ENCODE results near the gene ABCC6.
"Not testable (repeated sequence)": the region's sequence is repeated elsewhere in the genome, so short reads cannot be mapped to it uniquely, and the experiment has no call there.

Gene ABCC6

DNA sequence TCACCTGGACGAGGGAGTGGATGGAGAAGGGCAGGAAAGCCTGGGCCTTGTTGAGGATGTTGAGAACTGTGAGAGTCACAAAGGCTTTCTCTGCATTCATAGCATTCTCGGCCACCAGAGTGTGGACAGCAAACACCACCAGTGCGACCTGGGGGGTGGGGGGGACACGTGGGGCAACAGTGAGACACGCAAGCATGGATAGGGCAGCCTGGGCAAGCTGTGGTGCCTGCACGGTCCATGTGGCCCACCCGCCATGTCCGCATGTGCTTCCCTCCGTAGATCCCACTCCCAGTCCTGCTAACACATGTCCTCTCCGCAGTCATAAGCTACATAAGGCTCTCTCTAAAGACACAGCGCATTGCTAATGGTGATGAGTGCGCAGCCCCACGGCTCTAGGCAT lies 34.5 kb downstream of the ABCC6 start:
- Histone ChIP-seq H3K4me1 (ENCODE audit: control insufficient read depth, insufficient read depth, low read length) (no peaks in the 10 kb centered on the region), H3K4me3 (ENCODE audit: low read depth, low read length) (no peak overlapping the region), H3K27me3 (ENCODE audit: control insufficient read depth, insufficient read depth, low read length) (no peaks in the 10 kb centered on the region), H3K9ac (ENCODE audit: low read depth, low read length) (no peak overlapping the region), H3K27ac (ENCODE audit: low read depth, low read length) (no peak overlapping the region), H3K36me3 (ENCODE audit: control insufficient read depth, insufficient read depth, low read length) (no peaks in the 10 kb centered on the region), H3K9me3 (ENCODE audit: control insufficient read depth, insufficient read depth, low read length) (no peaks in the 10 kb centered on the region)

DNA sequence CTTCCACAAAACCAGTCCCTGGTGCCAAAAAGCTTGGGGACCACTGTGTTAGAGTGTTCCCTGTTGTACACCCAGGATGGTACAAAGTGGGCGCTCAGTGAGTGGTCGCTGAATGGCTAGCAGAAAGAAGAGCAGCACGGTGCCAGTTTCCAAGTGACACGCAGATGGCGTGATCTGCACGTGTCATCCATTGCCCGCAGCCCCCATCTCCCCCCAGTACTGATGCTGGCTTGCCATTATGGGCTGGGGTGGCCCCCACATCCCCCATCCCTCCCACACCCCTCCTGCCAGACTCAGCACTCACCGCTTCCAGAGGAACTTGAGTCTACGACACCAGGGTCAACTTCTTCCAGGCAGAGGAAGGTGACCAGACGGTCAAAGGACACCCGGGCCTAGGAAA lies 36.5 kb downstream of the ABCC6 start:
- no peak overlapping the region for H3K9ac ChIP-seq (ENCODE audit: low read depth, low read length)
- no peaks in the 10 kb centered on the region for H3K9me3 ChIP-seq (ENCODE audit: control insufficient read depth, insufficient read depth, low read length)
- H3K36me3 ChIP-seq (ENCODE audit: control insufficient read depth, insufficient read depth, low read length): no peaks in the 10 kb centered on the region

DNA sequence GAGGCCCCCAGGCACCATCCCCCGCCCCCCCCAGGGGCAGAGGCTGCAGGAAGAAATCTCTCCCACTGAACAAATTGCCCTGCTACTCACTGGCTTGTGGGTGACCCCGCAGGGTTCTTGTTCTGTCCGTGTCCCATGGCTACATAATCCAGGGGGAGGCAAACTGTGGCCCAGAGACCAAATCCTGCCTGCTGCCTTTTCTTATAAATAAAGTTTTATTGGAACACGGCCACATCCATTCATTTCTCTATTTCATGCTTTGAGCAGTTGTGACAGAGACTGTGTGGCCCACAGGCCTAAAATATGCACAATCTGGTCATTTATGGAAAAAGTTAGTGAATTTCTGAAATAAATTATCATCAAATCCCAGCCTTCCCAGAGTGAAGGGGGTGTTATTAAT lies 38.2 kb downstream of the ABCC6 start:
- no peaks in the 10 kb centered on the region for H3K4me1 ChIP-seq (ENCODE audit: control insufficient read depth, insufficient read depth, low read length)
- no peaks in the 10 kb centered on the region for H3K27me3 ChIP-seq (ENCODE audit: control insufficient read depth, insufficient read depth, low read length)
- H3K4me3 ChIP-seq (ENCODE audit: low read depth, low read length): no peak overlapping the region
- H3K9me3 ChIP-seq (ENCODE audit: control insufficient read depth, insufficient read depth, low read length): no peaks in the 10 kb centered on the region
- no peaks in the 10 kb centered on the region for H3K36me3 ChIP-seq (ENCODE audit: control insufficient read depth, insufficient read depth, low read length)
- no peak overlapping the region for H3K9ac ChIP-seq (ENCODE audit: low read depth, low read length)
- no peak overlapping the region for H3K27ac ChIP-seq (ENCODE audit: low read depth, low read length)

More for the DNA sequence above, 36.5 kb downstream of the ABCC6 start:
- H3K4me3 ChIP-seq (ENCODE audit: low read depth, low read length): no peak overlapping the region
- no peaks in the 10 kb centered on the region for H3K4me1 ChIP-seq (ENCODE audit: control insufficient read depth, insufficient read depth, low read length)
- no peak overlapping the region for H3K27ac ChIP-seq (ENCODE audit: low read depth, low read length)
- H3K27me3 ChIP-seq (ENCODE audit: control insufficient read depth, insufficient read depth, low read length): no peaks in the 10 kb centered on the region

DNA sequence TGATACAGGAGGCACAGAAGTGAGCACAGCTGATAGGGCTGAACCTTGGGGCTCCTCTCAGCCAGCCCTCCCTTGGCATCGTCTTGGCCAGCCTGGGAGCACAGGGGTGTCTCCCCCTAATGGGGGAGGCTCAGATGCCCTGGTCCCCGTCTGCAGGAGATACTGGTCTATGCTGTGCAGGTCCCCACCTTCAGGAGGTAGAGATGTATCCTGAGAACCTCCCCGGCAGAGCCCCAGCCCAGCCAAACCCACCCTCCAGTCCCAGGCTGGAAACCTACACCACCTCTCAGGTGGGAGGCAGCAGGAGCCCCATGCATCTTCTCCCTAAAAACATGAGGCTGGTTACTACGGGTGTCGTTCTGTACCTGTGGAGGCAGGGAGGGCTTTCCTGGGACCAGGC lies 38.7 kb downstream of the ABCC6 start:
- no peak overlapping the region for H3K27ac ChIP-seq (ENCODE audit: low read depth, low read length)
- no peaks in the 10 kb centered on the region for H3K36me3 ChIP-seq (ENCODE audit: control insufficient read depth, insufficient read depth, low read length)
- no peak overlapping the region for H3K9ac ChIP-seq (ENCODE audit: low read depth, low read length)
- H3K9me3 ChIP-seq (ENCODE audit: control insufficient read depth, insufficient read depth, low read length): no peaks in the 10 kb centered on the region
- no peak overlapping the region for H3K4me3 ChIP-seq (ENCODE audit: low read depth, low read length)
- no peaks in the 10 kb centered on the region for H3K27me3 ChIP-seq (ENCODE audit: control insufficient read depth, insufficient read depth, low read length)
- no peaks in the 10 kb centered on the region for H3K4me1 ChIP-seq (ENCODE audit: control insufficient read depth, insufficient read depth, low read length)

DNA sequence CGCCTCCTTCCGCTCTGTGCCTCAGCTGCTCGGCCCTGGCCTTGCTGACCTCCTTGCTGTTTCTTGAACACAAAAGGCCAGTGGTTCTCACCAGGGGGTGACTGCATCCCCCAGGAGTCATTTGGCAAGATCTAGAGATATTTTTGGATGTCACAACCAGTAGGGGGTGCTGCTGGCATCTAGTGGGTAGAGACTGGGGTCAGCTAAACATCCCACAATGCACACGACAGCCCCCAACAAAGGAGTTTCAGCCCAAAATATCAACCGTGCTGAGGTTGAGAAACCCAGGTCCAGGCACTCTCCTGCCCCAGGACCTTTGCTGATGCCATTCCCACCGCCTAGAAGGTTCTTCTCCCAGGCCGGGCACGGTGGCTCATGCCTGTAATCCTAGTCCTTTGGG lies 39.7 kb downstream of the ABCC6 start:
- Histone ChIP-seq H3K4me3 (ENCODE audit: low read depth, low read length) (no peak overlapping the region), H3K4me1 (ENCODE audit: control insufficient read depth, insufficient read depth, low read length) (no peaks in the 10 kb centered on the region), H3K36me3 (ENCODE audit: control insufficient read depth, insufficient read depth, low read length) (no peaks in the 10 kb centered on the region), H3K9ac (ENCODE audit: low read depth, low read length) (no peak overlapping the region), H3K9me3 (ENCODE audit: control insufficient read depth, insufficient read depth, low read length) (no peaks in the 10 kb centered on the region), H3K27ac (ENCODE audit: low read depth, low read length) (no peak overlapping the region), H3K27me3 (ENCODE audit: control insufficient read depth, insufficient read depth, low read length) (no peaks in the 10 kb centered on the region)

DNA sequence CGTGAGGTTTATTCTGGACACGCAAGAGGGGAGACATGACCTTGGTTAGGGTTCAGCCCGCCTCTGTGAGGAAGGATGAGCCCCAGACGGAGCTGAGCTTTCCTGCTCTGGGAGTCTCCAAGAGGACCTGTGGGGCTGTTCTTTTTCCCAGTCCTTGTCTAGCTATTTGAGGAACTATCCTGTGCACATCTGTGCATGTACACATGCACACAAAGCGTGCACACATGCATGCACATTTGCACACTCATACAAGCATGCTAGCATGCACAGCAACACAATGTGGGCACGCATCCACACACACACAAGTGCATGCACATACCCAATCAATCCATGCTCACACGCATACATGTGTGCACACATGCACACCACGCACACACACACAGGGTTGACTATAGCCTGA lies 40.4 kb downstream of the ABCC6 start:
- Histone ChIP-seq H3K9me3 (ENCODE audit: control insufficient read depth, insufficient read depth, low read length) (no peaks in the 10 kb centered on the region), H3K4me3 (ENCODE audit: low read depth, low read length) (no peak overlapping the region), H3K9ac (ENCODE audit: low read depth, low read length) (no peak overlapping the region), H3K27me3 (ENCODE audit: control insufficient read depth, insufficient read depth, low read length) (no peaks in the 10 kb centered on the region), H3K27ac (ENCODE audit: low read depth, low read length) (no peak overlapping the region), H3K36me3 (ENCODE audit: control insufficient read depth, insufficient read depth, low read length) (no peaks in the 10 kb centered on the region), H3K4me1 (ENCODE audit: control insufficient read depth, insufficient read depth, low read length) (no peaks in the 10 kb centered on the region)

DNA sequence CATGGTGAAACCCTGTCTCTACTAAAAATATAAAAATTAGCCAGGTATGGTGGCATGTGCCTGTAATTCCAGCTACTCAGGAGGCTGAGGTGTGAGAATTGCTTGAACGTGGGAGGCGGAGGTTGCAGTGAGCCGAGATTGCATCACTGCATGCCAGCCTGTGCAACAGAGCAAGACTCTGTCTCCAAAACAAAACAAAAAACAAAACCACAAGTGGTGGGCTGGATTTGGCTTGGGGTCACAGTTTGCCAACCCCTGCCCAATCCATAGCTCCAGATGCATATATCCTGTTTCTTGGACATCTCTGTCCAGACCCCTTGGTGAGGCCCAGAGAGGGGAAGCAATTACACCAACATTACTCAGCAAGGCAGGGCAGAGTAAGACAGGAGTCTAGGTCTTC lies 41.5 kb downstream of the ABCC6 start:
- H3K4me1 ChIP-seq (ENCODE audit: control insufficient read depth, insufficient read depth, low read length); H3K36me3 ChIP-seq (ENCODE audit: control insufficient read depth, insufficient read depth, low read length); H3K9ac ChIP-seq (ENCODE audit: low read depth, low read length); H3K27ac ChIP-seq (ENCODE audit: low read depth, low read length); H3K9me3 ChIP-seq (ENCODE audit: control insufficient read depth, insufficient read depth, low read length); H3K4me3 ChIP-seq (ENCODE audit: low read depth, low read length); H3K27me3 ChIP-seq (ENCODE audit: control insufficient read depth, insufficient read depth, low read length): not testable (repeated sequence)

DNA sequence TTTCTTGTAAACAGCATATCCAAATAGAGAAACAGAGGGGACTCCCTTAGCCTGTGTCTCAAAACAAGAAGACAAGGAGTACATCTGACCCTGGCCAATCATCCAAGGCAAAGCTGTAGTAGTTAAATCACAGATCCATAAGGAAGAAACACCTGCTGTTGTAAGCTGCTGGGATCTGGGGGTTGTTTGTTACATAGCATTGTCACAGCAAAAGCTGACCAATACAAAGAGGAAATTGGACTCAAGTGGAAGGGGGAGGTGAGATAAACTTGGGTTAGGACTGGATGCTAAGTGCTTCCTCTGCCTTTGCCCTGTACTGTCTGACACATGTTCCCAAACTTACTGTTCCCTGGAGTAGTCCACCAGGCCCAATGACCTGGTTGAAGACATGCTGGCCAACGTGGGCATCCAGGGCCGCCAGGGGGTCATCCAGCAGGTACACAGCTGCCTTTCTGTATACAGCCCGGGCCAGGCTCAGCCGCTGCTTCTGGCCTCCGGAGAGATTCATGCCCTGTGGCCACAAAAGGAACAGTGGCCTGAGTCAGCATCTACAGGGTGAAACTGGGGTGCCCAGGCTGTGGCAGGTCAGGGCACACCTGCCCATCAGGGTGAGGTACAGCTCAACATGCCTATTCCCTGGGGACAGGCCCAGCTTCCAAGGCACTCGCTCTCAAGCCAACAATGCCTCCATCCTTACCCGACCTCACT lies 44.7 kb downstream of the ABCC6 start:
- H3K9me3 ChIP-seq (ENCODE audit: control insufficient read depth, insufficient read depth, low read length): no peaks in the 10 kb centered on the region
- H3K4me3 ChIP-seq (ENCODE audit: low read depth, low read length): no peak overlapping the region
- H3K27me3 ChIP-seq (ENCODE audit: control insufficient read depth, insufficient read depth, low read length): no peaks in the 10 kb centered on the region

DNA sequence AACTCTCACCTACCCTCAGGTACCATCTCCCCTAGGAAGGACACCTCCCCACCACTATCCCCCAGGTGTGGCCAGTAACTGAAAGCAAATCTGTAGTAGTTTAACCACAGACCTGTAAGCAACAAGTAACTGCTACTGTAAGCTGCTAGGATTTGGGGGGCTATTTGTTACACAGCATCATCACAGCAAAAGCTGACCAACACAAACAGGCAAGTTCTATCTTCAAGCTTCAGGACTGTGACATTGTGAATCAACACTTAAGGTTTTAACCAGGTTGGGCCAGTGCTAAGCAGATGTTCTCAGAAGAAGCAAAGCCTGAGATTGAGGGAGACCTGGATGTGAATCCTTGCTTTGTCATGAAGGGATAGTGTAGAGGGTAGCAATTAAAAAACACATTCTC lies 47.0 kb downstream of the ABCC6 start:
- H3K9me3 ChIP-seq (ENCODE audit: control insufficient read depth, insufficient read depth, low read length): no peaks in the 10 kb centered on the region
- no peak overlapping the region for H3K27ac ChIP-seq (ENCODE audit: low read depth, low read length)
- no peak overlapping the region for H3K4me3 ChIP-seq (ENCODE audit: low read depth, low read length)
- no peaks in the 10 kb centered on the region for H3K4me1 ChIP-seq (ENCODE audit: control insufficient read depth, insufficient read depth, low read length)
- no peaks in the 10 kb centered on the region for H3K36me3 ChIP-seq (ENCODE audit: control insufficient read depth, insufficient read depth, low read length)
- no peaks in the 10 kb centered on the region for H3K27me3 ChIP-seq (ENCODE audit: control insufficient read depth, insufficient read depth, low read length)
- H3K9ac ChIP-seq (ENCODE audit: low read depth, low read length): no peak overlapping the region

More for the DNA sequence above, 44.7 kb downstream of the ABCC6 start:
- H3K9ac ChIP-seq (ENCODE audit: low read depth, low read length): no peak overlapping the region
- no peaks in the 10 kb centered on the region for H3K4me1 ChIP-seq (ENCODE audit: control insufficient read depth, insufficient read depth, low read length)
- H3K27ac ChIP-seq (ENCODE audit: low read depth, low read length): no peak overlapping the region
- no peaks in the 10 kb centered on the region for H3K36me3 ChIP-seq (ENCODE audit: control insufficient read depth, insufficient read depth, low read length)

DNA sequence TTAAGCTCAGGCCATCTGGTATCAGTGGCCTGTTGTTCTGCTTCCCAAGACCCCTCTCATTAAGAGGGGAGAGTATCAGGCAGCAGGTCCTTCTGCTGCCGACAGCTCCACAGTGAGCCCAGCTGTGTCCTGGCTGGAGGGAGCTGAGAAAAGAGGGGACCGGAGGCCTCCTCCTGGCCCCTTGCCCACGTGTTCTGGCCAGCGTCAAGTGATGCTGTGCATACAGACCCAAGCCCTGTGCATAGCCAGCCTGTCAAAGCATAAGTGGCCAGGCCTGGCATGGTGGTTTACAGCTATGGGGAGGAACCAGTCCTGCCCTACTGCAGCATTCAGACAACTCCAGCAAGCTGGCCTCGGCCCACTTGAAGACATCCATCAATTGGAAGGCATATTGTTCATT lies 48.0 kb downstream of the ABCC6 start:
- no peak overlapping the region for H3K9ac ChIP-seq (ENCODE audit: low read depth, low read length)
- no peak overlapping the region for H3K4me3 ChIP-seq (ENCODE audit: low read depth, low read length)
- H3K27me3 ChIP-seq (ENCODE audit: control insufficient read depth, insufficient read depth, low read length): no peaks in the 10 kb centered on the region
- no peaks in the 10 kb centered on the region for H3K36me3 ChIP-seq (ENCODE audit: control insufficient read depth, insufficient read depth, low read length)
- H3K9me3 ChIP-seq (ENCODE audit: control insufficient read depth, insufficient read depth, low read length): no peaks in the 10 kb centered on the region
- H3K27ac ChIP-seq (ENCODE audit: low read depth, low read length): no peak overlapping the region
- no peaks in the 10 kb centered on the region for H3K4me1 ChIP-seq (ENCODE audit: control insufficient read depth, insufficient read depth, low read length)

DNA sequence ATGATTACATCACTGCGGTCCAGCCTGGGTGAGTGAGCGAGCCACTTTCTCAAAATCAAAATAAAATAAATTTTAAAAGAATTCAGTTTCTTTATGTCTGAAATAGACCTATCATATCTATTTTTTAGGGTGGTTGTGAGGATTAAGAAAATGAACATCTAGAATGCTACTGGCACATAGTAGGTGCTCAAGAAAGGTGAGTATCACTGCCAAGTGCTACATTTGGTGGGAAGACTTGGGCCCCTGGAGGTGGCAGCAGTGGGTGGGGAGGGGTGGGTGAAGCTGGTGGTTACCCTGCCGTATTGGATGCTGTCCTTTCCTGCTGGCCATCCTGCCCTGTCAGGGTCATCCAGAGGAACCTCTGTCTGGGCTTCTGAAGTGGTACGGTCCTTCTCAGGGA lies 50.3 kb downstream of the ABCC6 start:
- no peaks in the 10 kb centered on the region for H3K9me3 ChIP-seq (ENCODE audit: control insufficient read depth, insufficient read depth, low read length)
- H3K36me3 ChIP-seq (ENCODE audit: control insufficient read depth, insufficient read depth, low read length): no peaks in the 10 kb centered on the region
- H3K4me1 ChIP-seq (ENCODE audit: control insufficient read depth, insufficient read depth, low read length): no peaks in the 10 kb centered on the region
- H3K27ac ChIP-seq (ENCODE audit: low read depth, low read length): no peak overlapping the region
- no peak overlapping the region for H3K4me3 ChIP-seq (ENCODE audit: low read depth, low read length)
- H3K27me3 ChIP-seq (ENCODE audit: control insufficient read depth, insufficient read depth, low read length): no peaks in the 10 kb centered on the region
- no peak overlapping the region for H3K9ac ChIP-seq (ENCODE audit: low read depth, low read length)
